WI38 (cell line): Measurements from ENCODE around the gene DYNC1LI2.

Source experiments
- H3K4me3 ChIP-seq: 2 replicates; pipeline ENCODE4 v1.5.1; 2011; ENCODE audit warnings: low read depth, mild to moderate bottlenecking, control low read depth, low read length
- CTCF ChIP-seq: IDR thresholded peaks from 2 replicates; pipeline ENCODE4 v1.5.1; 2012; ENCODE audit warnings: low read depth, mild to moderate bottlenecking, control low read depth, low read length

Gene DYNC1LI2

GRCh38 chr16:66678337-66678736 is 73.1 kb downstream of the DYNC1LI2 start:
- H3K4me3 ChIP-seq, result no peak overlapping the region
- TF ChIP-seq CTCF, result no peak

- H3K4me3 ChIP-seq, result no peak overlapping the region
- TF ChIP-seq CTCF, result no peak
These were observed 73.6 kb downstream of the DYNC1LI2 start for GRCh38 chr16:66677836-66678235.

- no peak overlapping the region for H3K4me3 ChIP-seq
- TF ChIP-seq CTCF, result no peak
These were observed 74.2 kb downstream of the DYNC1LI2 start for GRCh38 chr16:66677179-66677578.

GRCh38 chr16:66676599-66676998 is 74.8 kb downstream of the DYNC1LI2 start:
- TF ChIP-seq CTCF, result no peak
- no peak overlapping the region for H3K4me3 ChIP-seq

- no peak overlapping the region for H3K4me3 ChIP-seq
- no peak for TF ChIP-seq CTCF
These were observed 77.7 kb downstream of the DYNC1LI2 start for GRCh38 chr16:66673691-66674090.
